C4-2B (cell line): ENCODE measurements around the gene GLRX.

Source experiments
- CTCF ChIP-seq: fragments of 450-650 bp; conservative IDR thresholded peaks from 2 replicates; pipeline ENCODE4 v1.5.1; 2017; ENCODE audit warnings: mild to moderate bottlenecking
- ZFX ChIP-seq: fragments of 450-650 bp; IDR thresholded peaks from 2 replicates; pipeline ENCODE4 v1.6.1; 2017

GRCh38 chr5:95794070-95794516, 28.4 kb downstream of the GLRX start:
- no peak for TF ChIP-seq CTCF
- no peak for TF ChIP-seq ZFX
